OCI-M1 (cell line): Measurements from ENCODE around the gene PIAS1.
"Not testable (repeated sequence)": the region's sequence is repeated elsewhere in the genome, so short reads cannot be mapped to it uniquely, and the experiment has no call there.

Source experiments
- DNase-seq: peaks from one replicate; lab custom pipeline; 2025; lab: John Stamatoyannopoulos, UW

Gene PIAS1

GRCh38 chr15:68183616-68184315, 129.7 kb downstream of the PIAS1 start:
- DNase-seq = peak; percentile 9

GRCh38 chr15:68184616-68185480, 130.7 kb downstream of the PIAS1 start:
- peak; percentile 13 for DNase-seq

- no peak for DNase-seq
Measured at GRCh38 chr15:68186671-68187397, 132.7 kb downstream of the PIAS1 start.

GRCh38 chr15:68187559-68187958, 133.4 kb downstream of the PIAS1 start:
- DNase-seq = no peak

- no peak for DNase-seq
Measured at GRCh38 chr15:68188647-68189046, 134.5 kb downstream of the PIAS1 start.

GRCh38 chr15:68190048-68190447, 135.9 kb downstream of the PIAS1 start:
- DNase-seq = no peak

GRCh38 chr15:68191555-68191954, 137.4 kb downstream of the PIAS1 start:
- no peak for DNase-seq

- no peak for DNase-seq
Measured at GRCh38 chr15:68192117-68192516, 138.0 kb downstream of the PIAS1 start.

GRCh38 chr15:68192804-68193486, 138.8 kb downstream of the PIAS1 start:
- DNase-seq = no peak

GRCh38 chr15:68195336-68196112, 141.4 kb downstream of the PIAS1 start:
- no peak for DNase-seq

GRCh38 chr15:68196445-68197169, 142.5 kb downstream of the PIAS1 start:
- no peak for DNase-seq

- no peak for DNase-seq
Measured at GRCh38 chr15:68197170-68197492, 143.0 kb downstream of the PIAS1 start.

GRCh38 chr15:68197661-68198437, 143.7 kb downstream of the PIAS1 start:
- no peak for DNase-seq

GRCh38 chr15:68199340-68199739, 145.2 kb downstream of the PIAS1 start:
- no peak for DNase-seq

GRCh38 chr15:68200016-68200861, 146.1 kb downstream of the PIAS1 start:
- no peak for DNase-seq

- DNase-seq = no peak
Measured at GRCh38 chr15:68201153-68201878, 147.2 kb downstream of the PIAS1 start.

- no peak for DNase-seq
Measured at GRCh38 chr15:68201879-68202261, 147.8 kb downstream of the PIAS1 start.

- DNase-seq = not testable (repeated sequence)
Measured at GRCh38 chr15:68202994-68203393, 148.9 kb downstream of the PIAS1 start.
